PC-9 (cell line): Measurements from ENCODE around the gene NLRC3. TPM values are rescaled to one million over a fixed set of nuclear protein-coding genes. Genes with fewer than 3 reads are reported as not detected.

Source experiments
- BruUV-seq: library from RNA; stranded (reverse); fragments of 400-500 nt; replicated peaks from 2 replicates; lab custom pipeline; 2021; lab: Mats Ljungman, UMichigan
- CTCF ChIA-PET: fragments of 300-600 bp; sonication (Branson Sonifier 250); formaldehyde crosslinking; loops from one replicate; lab custom pipeline; 2022; ENCODE audit warnings: antibody characterized with exemption; lab: Charles Lee
- POLR2A ChIA-PET: fragments of 300-600 bp; sonication (Branson Sonifier 250); formaldehyde crosslinking; loops from one replicate; lab custom pipeline; 2022; ENCODE audit warnings: antibody characterized with exemption; ENCODE audit not compliant: unreplicated experiment; lab: Charles Lee
- DNase-seq, 2 experiments: peaks; one replicate each; pipeline versions ENCODE4 v3.0.0 to v3.0.0-alpha.2; 2015 to 2022; ENCODE audit warnings: mixed read lengths in 1 of 2
- H2AFZ ChIP-seq: fragments of 200-600 bp; sonication (generic); 2 replicates; pipeline ENCODE4 v1.8.1; 2017; ENCODE audit warnings: antibody characterized with exemption
- H3F3A ChIP-seq: fragments of 200-600 bp; sonication (generic); 2 replicates; pipeline ENCODE4 v1.8.1; 2017; ENCODE audit warnings: antibody characterized with exemption, mild to moderate bottlenecking, low read depth; ENCODE audit not compliant: insufficient read depth
- H3K27ac ChIP-seq: fragments of 200-600 bp; sonication (generic); 2 replicates; pipeline ENCODE4 v1.6.1; 2016; ENCODE audit warnings: mixed run types
- H3K27me3 ChIP-seq: fragments of 200-600 bp; sonication (generic); 2 replicates; pipeline ENCODE4 v1.6.1; 2016; ENCODE audit warnings: low read depth, mixed run types; ENCODE audit not compliant: insufficient read depth
- H3K36me3 ChIP-seq: fragments of 200-600 bp; sonication (generic); 2 replicates; pipeline ENCODE4 v1.6.1; 2016; ENCODE audit warnings: low read depth, mixed run types
- H3K4me1 ChIP-seq: fragments of 200-600 bp; sonication (generic); replicated peaks from 2 replicates; pipeline ENCODE4 v1.6.1; 2016; ENCODE audit warnings: mixed run types; ENCODE audit not compliant: insufficient read depth
- H3K4me2 ChIP-seq: fragments of 200-600 bp; sonication (generic); 2 replicates; pipeline ENCODE4 v1.6.1; 2017; ENCODE audit warnings: mixed run types
- H3K4me3 ChIP-seq: fragments of 200-600 bp; sonication (generic); 2 replicates; pipeline ENCODE4 v1.6.1; 2016; ENCODE audit warnings: mixed run types
- H3K79me2 ChIP-seq: fragments of 200-600 bp; sonication (generic); 2 replicates; pipeline ENCODE4 v1.6.1; 2017; ENCODE audit warnings: low read depth, mixed run types
- H3K9me2 ChIP-seq: fragments of 200-600 bp; sonication (generic); 2 replicates; pipeline ENCODE4 v1.8.1; 2017; ENCODE audit warnings: mild to moderate bottlenecking; ENCODE audit not compliant: insufficient read depth
- H3K9me3 ChIP-seq: fragments of 200-600 bp; sonication (generic); 2 replicates; pipeline ENCODE4 v1.8.1; 2016; ENCODE audit warnings: low read depth; ENCODE audit not compliant: insufficient read depth
- H4K20me1 ChIP-seq: fragments of 200-600 bp; sonication (generic); 2 replicates; pipeline ENCODE4 v1.8.1; 2017; ENCODE audit not compliant: insufficient read depth
- CTCF ChIP-seq: fragments of 200-600 bp; sonication (generic); conservative IDR thresholded peaks from 2 replicates; pipeline ENCODE4 v1.6.1; 2017; ENCODE audit warnings: mixed run types, antibody characterized with exemption, mild to moderate bottlenecking, moderate library complexity
- EZH2 ChIP-seq: fragments of 200-600 bp; sonication (generic); IDR thresholded peaks from 2 replicates; pipeline ENCODE4 v1.8.0; 2017; ENCODE audit warnings: antibody characterized with exemption, low read depth
- intact Hi-C: fragments of 100-400 bp; cut with micrococcal nuclease; formaldehyde crosslinking; loops from one replicate; pipeline ENCODE4 v1.10.0; 2022; ENCODE audit not compliant: unreplicated experiment
- total RNA-seq: library from RNA; stranded (reverse); gene quantifications from 2 replicates; pipeline ENCODE4 v1.2.3, GENCODE V29; 2021

NLRC3 gene
- total RNA-seq, 1 experiment from 2014 or later: not detected

- Histone ChIP-seq H4K20me1 (no peaks in the 10 kb centered on the region), H3K4me1 (no peaks in the 10 kb centered on the region), H3K4me3 (no peak overlapping the region), H3K4me2 (no peak overlapping the region), H3K36me3 (no peaks in the 10 kb centered on the region), H3K79me2 (no peaks in the 10 kb centered on the region), H3K27ac (no peak overlapping the region), H3K9me2 (no peaks in the 10 kb centered on the region), H2AFZ (no peak overlapping the region), H3K9me3 (no peaks in the 10 kb centered on the region), H3K27me3 (no peaks in the 10 kb centered on the region), H3F3A (no peaks in the 10 kb centered on the region)
- DNase-seq: no peak
- no peak for TF ChIP-seq EZH2
- no peak for TF ChIP-seq CTCF
- BruUV-seq: no TSS peak
- intact Hi-C loops: no loop called here
- POLR2A ChIA-PET: no interaction called here
- CTCF ChIA-PET: no interaction called here
Measured at GRCh38 chr16:3580686-3581085, 3.5 kb upstream of the NLRC3 start.

GRCh38 chr16:3580251-3580651, 3.0 kb upstream of the NLRC3 start:
- H3K27me3 ChIP-seq: no peaks in the 10 kb centered on the region
- H3F3A ChIP-seq: no peaks in the 10 kb centered on the region
- ChIA-PET CTCF (no interaction called here), POLR2A (no interaction called here)
- no peaks in the 10 kb centered on the region for H3K9me3 ChIP-seq
- H4K20me1 ChIP-seq: no peaks in the 10 kb centered on the region
- DNase-seq: no peak
- no peak overlapping the region for H3K4me3 ChIP-seq
- H3K4me2 ChIP-seq: no peak overlapping the region
- H3K9me2 ChIP-seq: no peaks in the 10 kb centered on the region
- no TSS peak for BruUV-seq
- intact Hi-C loops: no loop called here
- no peak overlapping the region for H2AFZ ChIP-seq
- H3K27ac ChIP-seq: no peak overlapping the region
- no peaks in the 10 kb centered on the region for H3K36me3 ChIP-seq
- no peaks in the 10 kb centered on the region for H3K79me2 ChIP-seq
- TF ChIP-seq CTCF (no peak), EZH2 (no peak)
- H3K4me1 ChIP-seq: no peaks in the 10 kb centered on the region

GRCh38 chr16:3579776-3580175, 2.6 kb upstream of the NLRC3 start:
- H3K9me2 ChIP-seq: no peaks in the 10 kb centered on the region
- no peaks in the 10 kb centered on the region for H3K9me3 ChIP-seq
- intact Hi-C loops: no loop called here
- no peaks in the 10 kb centered on the region for H4K20me1 ChIP-seq
- BruUV-seq: no TSS peak
- H3K27ac ChIP-seq: no peak overlapping the region
- no peak overlapping the region for H3K4me2 ChIP-seq
- no peaks in the 10 kb centered on the region for H3K79me2 ChIP-seq
- CTCF ChIA-PET: no interaction called here
- no peak overlapping the region for H3K4me3 ChIP-seq
- no peaks in the 10 kb centered on the region for H3K4me1 ChIP-seq
- POLR2A ChIA-PET: no interaction called here
- H2AFZ ChIP-seq: no peak overlapping the region
- no peaks in the 10 kb centered on the region for H3K36me3 ChIP-seq
- no peak for TF ChIP-seq EZH2
- TF ChIP-seq CTCF: no peak
- DNase-seq: no peak
- no peaks in the 10 kb centered on the region for H3K27me3 ChIP-seq
- H3F3A ChIP-seq: no peaks in the 10 kb centered on the region
